Keratinocyte (primary cell): Measurements from ENCODE around the gene ITGB6.

ENCODE experiments used
- CTCF ChIP-seq, 3 experiments: IDR thresholded peaks in 1 of 3; conservative IDR thresholded peaks in 1 of 3; optimal IDR thresholded peaks in 1 of 3; 2 replicates in 2 of 3; 3 replicates in 1 of 3; pipeline versions ENCODE3 to v1.5.1; 2011; ENCODE audit warnings: low read length in 3 of 3, mild to moderate bottlenecking in 3 of 3, moderate library complexity in 2 of 3, control low read depth in 1 of 3, inconsistent platforms in 1 of 3; ENCODE audit not compliant: insufficient read depth in 2 of 3; ENCODE audit errors: extremely low read depth in 1 of 3
- EZH2 ChIP-seq: IDR thresholded peaks from one replicate; pipeline ENCODE4 v1.6.1; 2012; ENCODE audit warnings: inconsistent platforms, mild to moderate bottlenecking, low read length, moderate library complexity

DNA sequence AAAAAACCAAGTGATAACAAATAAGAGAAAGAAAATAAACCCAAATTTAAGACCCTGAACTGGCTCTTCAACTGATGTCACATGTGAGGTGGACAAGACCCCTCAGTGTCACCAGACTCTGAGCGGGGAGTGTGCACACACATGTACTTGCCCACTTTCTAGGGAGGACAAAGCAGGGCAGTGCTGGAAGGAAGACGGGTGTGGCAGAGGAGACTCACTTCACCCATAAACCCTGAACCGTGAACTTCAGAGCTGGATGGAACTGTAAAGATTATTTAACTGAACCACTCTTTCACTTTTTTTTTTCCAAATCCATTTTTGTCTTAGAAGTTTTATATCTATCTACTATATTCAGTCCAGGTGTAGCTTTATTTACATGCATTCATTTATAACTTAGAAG, 149.9 kb downstream of the ITGB6 start:
- no peak for TF ChIP-seq CTCF (optimal IDR thresholded peaks at IDR 0.05 in 1 of 3, IDR thresholded peaks at IDR 0.05 in 1 of 3, conservative IDR thresholded peaks at IDR 0.05 in 1 of 3; ENCODE audit: extremely low read depth in 1 of 3, insufficient read depth in 2 of 3, low read length in 3 of 3)
- TF ChIP-seq EZH2 = no peak
